ENCODE measurements around the gene AGAP1. TPM values are rescaled to one million over a fixed set of nuclear protein-coding genes. Genes with fewer than 3 reads are reported as not detected.

The AGAP1 gene
- polyA plus RNA-seq, 4 donors: 9.8 to 19.2 (median 15.5) TPM

GRCh38 chr2:235986361-235986760, 492.5 kb downstream of the AGAP1 start:
- no peaks in the 10 kb centered on the region for H3K27me3 ChIP-seq (ENCODE audit: control insufficient read depth in 3 of 3, insufficient read depth in 3 of 3, low read length in 3 of 3)
- no peak overlapping the region for H3K4me3 ChIP-seq (ENCODE audit: low read depth in 1 of 3, low read length in 3 of 3)
- 68 to 86% (median 78%) methylated on average over 1 of the region's 1 CpG for WGBS, 3 donors
- DNase-seq: no peak
- H3K4me1 ChIP-seq (ENCODE audit: control insufficient read depth in 3 of 3, insufficient read depth in 2 of 3, low read depth in 1 of 3, low read length in 2 of 3): no peaks in the 10 kb centered on the region
- H3K36me3 ChIP-seq (ENCODE audit: control insufficient read depth in 3 of 3, insufficient read depth in 2 of 3, low read depth in 1 of 3, low read length in 3 of 3): peaks cover 0 to 18% (median 0%) of the 10 kb centered on the region in 3 donors
- no peak for FAIRE-seq
- H3K9me3 ChIP-seq (ENCODE audit: control insufficient read depth in 2 of 2, insufficient read depth in 1 of 2, low read depth in 1 of 2, low read length in 1 of 2): peaks cover 0 to 9% of the 10 kb centered on the region in 2 donors
- H3K27ac ChIP-seq (ENCODE audit: low read depth in 1 of 3, low read length in 2 of 3): no peak overlapping the region

GRCh38 chr2:235988271-235989015, 494.6 kb downstream of the AGAP1 start:
- 90 to 97% (median 93%) methylated on average over 21 of the region's 21 CpGs for WGBS, 3 donors
- no peaks in the 10 kb centered on the region for H3K27me3 ChIP-seq (ENCODE audit: control insufficient read depth in 3 of 3, insufficient read depth in 3 of 3, low read length in 3 of 3)
- DNase-seq (no peak), FAIRE-seq (no peak)
- peaks cover 0 to 18% (median 0%) of the 10 kb centered on the region in 3 donors for H3K36me3 ChIP-seq (ENCODE audit: control insufficient read depth in 3 of 3, insufficient read depth in 2 of 3, low read depth in 1 of 3, low read length in 3 of 3)
- H3K4me1 ChIP-seq (ENCODE audit: control insufficient read depth in 3 of 3, insufficient read depth in 2 of 3, low read depth in 1 of 3, low read length in 2 of 3): no peaks in the 10 kb centered on the region
- H3K4me3 ChIP-seq (ENCODE audit: low read depth in 1 of 3, low read length in 3 of 3): no peak overlapping the region
- peaks cover 0 to 9% of the 10 kb centered on the region in 2 donors for H3K9me3 ChIP-seq (ENCODE audit: control insufficient read depth in 2 of 2, insufficient read depth in 1 of 2, low read depth in 1 of 2, low read length in 1 of 2)
- no peak overlapping the region for H3K27ac ChIP-seq (ENCODE audit: low read depth in 1 of 3, low read length in 2 of 3)

DNA sequence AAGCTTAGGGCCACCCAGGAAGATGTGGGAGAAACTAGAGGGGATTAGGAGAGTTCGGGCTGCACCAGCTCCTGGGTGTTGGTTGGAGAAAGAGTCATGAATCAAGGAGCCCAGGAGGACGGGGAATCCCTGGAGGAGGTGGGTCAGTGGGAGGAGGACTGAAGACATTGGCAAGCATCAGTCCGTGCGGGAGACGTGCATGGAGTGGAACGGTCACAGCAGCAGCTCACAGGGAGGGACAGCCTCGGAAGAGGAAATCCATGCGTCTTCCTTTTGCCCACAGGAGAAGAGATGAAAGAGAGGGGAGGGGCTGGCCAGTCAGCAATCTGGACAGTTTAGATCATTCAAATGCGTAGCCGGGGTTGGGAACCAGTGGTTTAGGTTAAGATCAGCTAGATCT, 495.7 kb downstream of the AGAP1 start:
- H3K4me3 ChIP-seq (ENCODE audit: low read depth in 1 of 3, low read length in 3 of 3): no peak overlapping the region
- peaks cover 0 to 6% of the 10 kb centered on the region in 2 donors for H3K9me3 ChIP-seq (ENCODE audit: control insufficient read depth in 2 of 2, insufficient read depth in 1 of 2, low read depth in 1 of 2, low read length in 1 of 2)
- no peak overlapping the region for H3K27ac ChIP-seq (ENCODE audit: low read depth in 1 of 3, low read length in 2 of 3)
- no peaks in the 10 kb centered on the region for H3K27me3 ChIP-seq (ENCODE audit: control insufficient read depth in 3 of 3, insufficient read depth in 3 of 3, low read length in 3 of 3)
- DNase-seq: no peak
- FAIRE-seq: no peak
- 89 to 96% (median 95%) methylated on average over 10 of the region's 10 CpGs for WGBS, 3 donors
- peaks cover 0 to 19% (median 0%) of the 10 kb centered on the region in 3 donors for H3K36me3 ChIP-seq (ENCODE audit: control insufficient read depth in 3 of 3, insufficient read depth in 2 of 3, low read depth in 1 of 3, low read length in 3 of 3)
- H3K4me1 ChIP-seq (ENCODE audit: control insufficient read depth in 3 of 3, insufficient read depth in 2 of 3, low read depth in 1 of 3, low read length in 2 of 3): no peaks in the 10 kb centered on the region

DNA sequence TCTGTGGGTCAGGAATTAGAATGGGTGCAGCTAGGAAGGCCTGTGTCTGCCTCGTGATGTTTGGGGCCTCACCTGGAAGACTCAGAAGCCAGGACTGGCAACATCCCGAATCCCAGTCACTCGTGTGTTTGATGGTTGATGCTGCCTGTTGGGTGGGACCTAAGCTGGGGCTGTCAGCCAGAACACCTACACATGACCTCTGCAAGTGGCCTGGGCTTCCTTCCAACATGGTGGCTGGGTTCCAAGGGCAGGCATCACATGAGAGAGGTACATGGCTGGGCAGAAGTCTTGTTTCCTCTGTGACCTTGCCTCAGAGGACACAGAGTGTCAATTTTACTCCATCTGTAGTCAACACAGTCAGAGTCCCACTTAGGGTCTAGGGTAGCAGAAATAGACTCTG, 496.5 kb downstream of the AGAP1 start:
- Histone ChIP-seq H3K4me3 (ENCODE audit: low read depth in 1 of 3, low read length in 3 of 3) (no peak overlapping the region), H3K27ac (ENCODE audit: low read depth in 1 of 3, low read length in 2 of 3) (no peak overlapping the region), H3K27me3 (ENCODE audit: control insufficient read depth in 3 of 3, insufficient read depth in 3 of 3, low read length in 3 of 3) (no peaks in the 10 kb centered on the region), H3K36me3 (ENCODE audit: control insufficient read depth in 3 of 3, insufficient read depth in 2 of 3, low read depth in 1 of 3, low read length in 3 of 3) (peaks cover 0 to 22% (median 0%) of the 10 kb centered on the region in 3 donors), H3K4me1 (ENCODE audit: control insufficient read depth in 3 of 3, insufficient read depth in 2 of 3, low read depth in 1 of 3, low read length in 2 of 3) (no peaks in the 10 kb centered on the region), H3K9me3 (ENCODE audit: control insufficient read depth in 2 of 2, insufficient read depth in 1 of 2, low read depth in 1 of 2, low read length in 1 of 2) (peaks cover 0 to 6% of the 10 kb centered on the region in 2 donors)
- DNase-seq (no peak), FAIRE-seq (no peak)
- WGBS, 3 donors: 84 to 90% (median 84%) methylated on average over 3 of the region's 3 CpGs

DNA sequence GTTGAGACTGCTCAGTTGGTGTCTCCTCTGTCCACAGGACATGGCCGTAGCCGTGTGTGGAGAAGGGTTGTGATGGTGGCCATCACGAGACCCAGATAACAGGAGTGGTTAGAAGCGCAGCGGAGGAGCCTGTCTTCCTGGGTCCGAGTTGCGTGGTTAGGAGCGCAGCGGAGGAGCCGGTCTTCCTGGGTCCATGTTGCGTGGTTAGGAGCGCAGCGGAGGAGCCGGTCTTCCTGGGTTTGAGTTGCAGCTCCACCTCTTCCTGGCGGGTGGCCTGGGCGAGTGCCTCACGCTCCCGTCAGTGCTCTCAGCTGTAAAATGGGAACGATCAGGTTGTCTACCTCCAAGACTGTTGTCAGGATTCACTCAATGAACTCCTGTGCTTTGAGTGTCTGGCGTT, 498.2 kb downstream of the AGAP1 start:
- FAIRE-seq: no peak
- 93 to 96% (median 95%) methylated on average over 20 of the region's 20 CpGs for WGBS, 3 donors
- H3K4me1 ChIP-seq (ENCODE audit: control insufficient read depth in 3 of 3, insufficient read depth in 2 of 3, low read depth in 1 of 3, low read length in 2 of 3): no peaks in the 10 kb centered on the region

GRCh38 chr2:235996419-235996818, 502.6 kb downstream of the AGAP1 start:
- Histone ChIP-seq H3K4me1 (ENCODE audit: control insufficient read depth in 3 of 3, insufficient read depth in 2 of 3, low read depth in 1 of 3, low read length in 2 of 3) (no peaks in the 10 kb centered on the region), H3K27ac (ENCODE audit: low read depth in 1 of 3, low read length in 2 of 3) (no peak overlapping the region), H3K9me3 (ENCODE audit: control insufficient read depth in 2 of 2, insufficient read depth in 1 of 2, low read depth in 1 of 2, low read length in 1 of 2) (no peaks in the 10 kb centered on the region), H3K27me3 (ENCODE audit: control insufficient read depth in 3 of 3, insufficient read depth in 3 of 3, low read length in 3 of 3) (no peaks in the 10 kb centered on the region), H3K4me3 (ENCODE audit: low read depth in 1 of 3, low read length in 3 of 3) (no peak overlapping the region), H3K36me3 (ENCODE audit: control insufficient read depth in 3 of 3, insufficient read depth in 2 of 3, low read depth in 1 of 3, low read length in 3 of 3) (peaks cover 0 to 27% (median 0%) of the 10 kb centered on the region in 3 donors)
- whole genome bisulfite sequencing, 3 donors: 73 to 88% (median 81%) methylated on average over 5 of the region's 5 CpGs
- DNase-seq (no peak), FAIRE-seq (no peak)

More for the DNA sequence above, 498.2 kb downstream of the AGAP1 start:
- H3K9me3 ChIP-seq (ENCODE audit: control insufficient read depth in 2 of 2, insufficient read depth in 1 of 2, low read depth in 1 of 2, low read length in 1 of 2): peaks cover 0 to 6% of the 10 kb centered on the region in 2 donors
- H3K36me3 ChIP-seq (ENCODE audit: control insufficient read depth in 3 of 3, insufficient read depth in 2 of 3, low read depth in 1 of 3, low read length in 3 of 3): peaks cover 0 to 29% (median 0%) of the 10 kb centered on the region in 3 donors
- no peak overlapping the region for H3K4me3 ChIP-seq (ENCODE audit: low read depth in 1 of 3, low read length in 3 of 3)
- no peak overlapping the region for H3K27ac ChIP-seq (ENCODE audit: low read depth in 1 of 3, low read length in 2 of 3)
- DNase-seq: no peak
- H3K27me3 ChIP-seq (ENCODE audit: control insufficient read depth in 3 of 3, insufficient read depth in 3 of 3, low read length in 3 of 3): no peaks in the 10 kb centered on the region

DNA sequence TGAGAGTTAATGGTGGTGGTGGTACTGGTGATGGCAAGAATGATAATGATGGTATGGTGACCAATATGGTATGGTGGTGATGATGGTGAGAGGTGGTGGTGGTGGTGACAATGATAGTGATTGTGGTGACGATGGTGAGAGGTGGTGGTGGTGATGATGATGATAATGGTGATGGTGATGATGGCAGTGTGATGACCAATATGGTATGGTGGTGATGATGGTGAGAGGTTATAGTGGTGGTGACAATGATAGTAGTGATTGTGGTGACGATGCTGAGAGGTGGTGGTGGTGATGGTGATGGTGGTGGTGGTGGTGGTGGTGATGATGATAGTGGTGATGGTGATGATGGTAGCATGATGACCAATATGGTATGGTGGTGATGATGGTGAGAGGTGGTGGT, 505.2 kb downstream of the AGAP1 start:
- FAIRE-seq (no peak), DNase-seq (no peak)
- 84 to 94% (median 88%) methylated on average over 2 of the region's 2 CpGs for WGBS, 3 donors
- H3K4me1 ChIP-seq (ENCODE audit: control insufficient read depth in 3 of 3, insufficient read depth in 2 of 3, low read depth in 1 of 3, low read length in 2 of 3): no peaks in the 10 kb centered on the region
- peaks cover 0 to 36% (median 2%) of the 10 kb centered on the region in 3 donors for H3K36me3 ChIP-seq (ENCODE audit: control insufficient read depth in 3 of 3, insufficient read depth in 2 of 3, low read depth in 1 of 3, low read length in 3 of 3)
- no peaks in the 10 kb centered on the region for H3K27me3 ChIP-seq (ENCODE audit: control insufficient read depth in 3 of 3, insufficient read depth in 3 of 3, low read length in 3 of 3)
- H3K4me3 ChIP-seq (ENCODE audit: low read depth in 1 of 3, low read length in 3 of 3): no peak overlapping the region
- H3K9me3 ChIP-seq (ENCODE audit: control insufficient read depth in 2 of 2, insufficient read depth in 1 of 2, low read depth in 1 of 2, low read length in 1 of 2): no peaks in the 10 kb centered on the region
- H3K27ac ChIP-seq (ENCODE audit: low read depth in 1 of 3, low read length in 2 of 3): no peak overlapping the region

DNA sequence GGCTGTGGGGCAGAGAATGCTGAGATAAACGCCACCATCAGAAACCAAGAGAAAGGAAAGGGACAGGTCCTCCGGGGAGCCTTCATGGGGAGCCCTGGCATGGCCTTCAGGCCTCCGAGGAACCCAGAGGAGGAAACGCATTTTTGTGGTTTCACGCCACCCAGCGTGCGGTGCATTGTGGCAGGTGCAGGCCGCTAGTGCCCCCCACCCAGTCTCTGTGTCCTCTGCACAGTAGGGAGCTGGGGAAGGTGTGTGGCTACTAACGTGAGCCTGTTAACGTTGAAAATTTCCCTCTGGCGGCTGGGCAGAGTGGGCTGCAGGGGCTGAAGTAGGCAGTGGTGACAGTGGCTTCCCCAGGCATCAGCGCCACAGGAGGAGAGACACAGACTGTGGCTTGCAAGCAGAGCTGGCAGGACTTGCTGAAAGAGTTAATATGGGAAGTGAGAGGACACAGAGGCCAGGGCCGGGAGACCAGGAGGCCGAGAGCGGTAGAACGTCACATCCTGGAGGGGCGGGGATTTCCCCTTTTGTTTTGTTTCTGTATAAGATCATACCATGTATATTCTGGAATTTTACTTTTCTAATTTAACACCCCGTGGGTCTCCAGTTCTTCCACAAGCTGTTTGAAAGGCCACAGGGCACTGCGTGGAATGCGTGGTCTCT, 507.5 kb downstream of the AGAP1 start:
- H3K27ac ChIP-seq (ENCODE audit: low read depth in 1 of 3, low read length in 2 of 3): no peak overlapping the region
- peaks cover 0 to 26% (median 2%) of the 10 kb centered on the region in 3 donors for H3K36me3 ChIP-seq (ENCODE audit: control insufficient read depth in 3 of 3, insufficient read depth in 2 of 3, low read depth in 1 of 3, low read length in 3 of 3)
- peaks cover 0 to 6% of the 10 kb centered on the region in 2 donors for H3K9me3 ChIP-seq (ENCODE audit: control insufficient read depth in 2 of 2, insufficient read depth in 1 of 2, low read depth in 1 of 2, low read length in 1 of 2)
- H3K27me3 ChIP-seq (ENCODE audit: control insufficient read depth in 3 of 3, insufficient read depth in 3 of 3, low read length in 3 of 3): no peaks in the 10 kb centered on the region
- 82 to 93% (median 86%) methylated on average over 20 of the region's 20 CpGs for WGBS, 3 donors
- no peaks in the 10 kb centered on the region for H3K4me1 ChIP-seq (ENCODE audit: control insufficient read depth in 3 of 3, insufficient read depth in 2 of 3, low read depth in 1 of 3, low read length in 2 of 3)
- H3K4me3 ChIP-seq (ENCODE audit: low read depth in 1 of 3, low read length in 3 of 3): no peak overlapping the region
- FAIRE-seq (no peak), DNase-seq (no peak)
